B cell (primary cell): ENCODE data around the gene PDZRN4.

Source experiments
- EZH2 ChIP-seq: IDR thresholded peaks from 2 replicates; pipeline ENCODE4 v1.6.1; 2012; ENCODE audit warnings: borderline replicate concordance, low read depth, mild to moderate bottlenecking, moderate library complexity, low read length; ENCODE audit not compliant: insufficient read depth, poor library complexity, severe bottlenecking
- TF ChIP-seq, protein P1 (sequence below): fragments of 200-600 bp; IDR thresholded peaks from one replicate; pipeline ENCODE4 v1.8.0; 2022; ENCODE audit warnings: antibody characterized with exemption, mild to moderate bottlenecking

DNA sequence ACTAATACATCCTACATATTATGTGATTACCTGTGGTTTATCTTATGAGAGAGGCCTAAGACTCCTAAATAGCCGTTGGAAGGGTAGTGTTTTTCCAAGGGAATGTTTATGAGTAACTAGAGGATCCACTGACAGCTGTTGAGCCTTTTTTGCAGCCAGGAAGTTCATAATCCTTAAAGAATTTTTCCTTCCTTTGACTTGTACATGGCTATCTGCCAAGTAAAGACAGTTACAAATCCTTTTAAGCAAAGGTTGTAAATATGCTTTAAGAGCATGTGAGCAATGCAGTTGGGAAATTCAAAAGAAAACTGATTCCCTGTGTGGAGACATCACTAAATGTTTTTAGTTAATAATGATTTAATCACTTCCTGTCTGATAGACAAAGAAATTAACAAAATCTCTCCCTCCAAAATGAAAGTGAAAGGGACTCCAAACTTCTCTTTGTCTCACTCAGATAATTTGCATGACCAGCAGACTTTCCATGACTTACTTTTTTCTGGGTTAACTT is 333.8 kb downstream of the PDZRN4 start:
- TF ChIP-seq EZH2: no peak
- TF ChIP-seq, protein P1, sequence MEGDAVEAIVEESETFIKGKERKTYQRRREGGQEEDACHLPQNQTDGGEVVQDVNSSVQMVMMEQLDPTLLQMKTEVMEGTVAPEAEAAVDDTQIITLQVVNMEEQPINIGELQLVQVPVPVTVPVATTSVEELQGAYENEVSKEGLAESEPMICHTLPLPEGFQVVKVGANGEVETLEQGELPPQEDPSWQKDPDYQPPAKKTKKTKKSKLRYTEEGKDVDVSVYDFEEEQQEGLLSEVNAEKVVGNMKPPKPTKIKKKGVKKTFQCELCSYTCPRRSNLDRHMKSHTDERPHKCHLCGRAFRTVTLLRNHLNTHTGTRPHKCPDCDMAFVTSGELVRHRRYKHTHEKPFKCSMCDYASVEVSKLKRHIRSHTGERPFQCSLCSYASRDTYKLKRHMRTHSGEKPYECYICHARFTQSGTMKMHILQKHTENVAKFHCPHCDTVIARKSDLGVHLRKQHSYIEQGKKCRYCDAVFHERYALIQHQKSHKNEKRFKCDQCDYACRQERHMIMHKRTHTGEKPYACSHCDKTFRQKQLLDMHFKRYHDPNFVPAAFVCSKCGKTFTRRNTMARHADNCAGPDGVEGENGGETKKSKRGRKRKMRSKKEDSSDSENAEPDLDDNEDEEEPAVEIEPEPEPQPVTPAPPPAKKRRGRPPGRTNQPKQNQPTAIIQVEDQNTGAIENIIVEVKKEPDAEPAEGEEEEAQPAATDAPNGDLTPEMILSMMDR: no peak
